Parathyroid adenoma (tissue), 2 donors: ENCODE data around the gene CD300A.
A peak's percentile ranks its signal among the peaks of the same experiment; 100 is the strongest.

ENCODE experiments used
- H2AFZ ChIP-seq: fragments of 300-600 bp; sonication (generic); one replicate; pipeline ENCODE4 v1.7.0; 2017; ENCODE audit warnings: antibody characterized with exemption, mild to moderate bottlenecking
- H3K27ac ChIP-seq: fragments of 300-600 bp; sonication (generic); one replicate; pipeline ENCODE4 v1.7.0; 2017
- H3K27me3 ChIP-seq: fragments of 300-600 bp; sonication (generic); one replicate; pipeline ENCODE4 v1.7.0; 2017; ENCODE audit warnings: low read length; ENCODE audit not compliant: control insufficient read depth, insufficient read depth
- H3K36me3 ChIP-seq: fragments of 300-600 bp; sonication (generic); one replicate; pipeline ENCODE4 v1.7.0; 2017; ENCODE audit warnings: low read length; ENCODE audit not compliant: control insufficient read depth, insufficient read depth
- H3K4me1 ChIP-seq: fragments of 300-600 bp; sonication (generic); one replicate; pipeline ENCODE4 v1.7.0; 2017; ENCODE audit warnings: control low read depth
- H3K4me2 ChIP-seq: fragments of 300-600 bp; sonication (generic); one replicate; pipeline ENCODE4 v1.7.0; 2017; ENCODE audit warnings: low read length
- H3K4me3 ChIP-seq: fragments of 300-600 bp; sonication (generic); one replicate; pipeline ENCODE4 v1.7.0; 2017; ENCODE audit warnings: low read depth, low read length
- H3K79me2 ChIP-seq: fragments of 300-600 bp; sonication (generic); one replicate; pipeline ENCODE4 v1.7.0; 2017; ENCODE audit warnings: control low read depth
- H3K9ac ChIP-seq: fragments of 300-600 bp; sonication (generic); one replicate; pipeline ENCODE4 v1.7.0; 2017; ENCODE audit warnings: mild to moderate bottlenecking
- H3K9me3 ChIP-seq: fragments of 300-600 bp; sonication (generic); one replicate; pipeline ENCODE4 v1.7.0; 2017; ENCODE audit warnings: low read length; ENCODE audit not compliant: control insufficient read depth
- TF ChIP-seq, protein P1 (sequence below): fragments of 300-600 bp; sonication (generic); IDR thresholded peaks from one replicate; pipeline ENCODE4 v1.7.0; 2017; ENCODE audit warnings: antibody characterized with exemption, mild to moderate bottlenecking
- donor health status: primary hyperparathyroidism.

Gene CD300A

DNA sequence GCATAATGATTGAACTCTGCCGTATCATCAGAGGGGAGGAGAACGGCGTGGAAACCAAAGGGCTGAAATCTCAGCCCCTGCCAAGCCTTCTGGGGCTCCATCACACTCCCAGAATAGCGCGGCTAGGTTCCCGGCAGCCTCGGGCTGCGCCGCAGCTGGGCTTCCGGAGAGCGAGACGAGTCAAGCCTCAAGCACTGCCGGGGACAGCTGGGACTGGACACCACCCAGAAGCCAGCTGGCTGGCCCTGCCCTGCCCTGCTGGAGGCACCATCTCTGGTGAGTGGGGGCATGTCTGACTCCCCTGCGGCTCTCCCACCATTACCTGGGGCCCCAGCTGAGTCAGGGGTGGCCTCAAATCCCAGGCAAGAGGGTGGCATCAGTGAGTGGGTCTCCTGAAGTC, 41.8 kb upstream of the CD300A start:
- no peaks in the 10 kb centered on the region for H3K79me2 ChIP-seq
- no peak overlapping the region for H3K4me3 ChIP-seq
- H2AFZ ChIP-seq, result no peak overlapping the region

GRCh38 chr17:74426551-74427047, 39.8 kb upstream of the CD300A start:
- H3K27ac ChIP-seq, result peak overlapping the region; percentile 77
- H3K9me3 ChIP-seq, result no peaks in the 10 kb centered on the region
- no peaks in the 10 kb centered on the region for H3K79me2 ChIP-seq
- H3K27me3 ChIP-seq, result no peaks in the 10 kb centered on the region
- no peak overlapping the region for H3K4me3 ChIP-seq
- peaks cover 27% of the 10 kb centered on the region for H3K4me1 ChIP-seq
- no peak overlapping the region for H3K4me2 ChIP-seq
- TF ChIP-seq, protein P1, sequence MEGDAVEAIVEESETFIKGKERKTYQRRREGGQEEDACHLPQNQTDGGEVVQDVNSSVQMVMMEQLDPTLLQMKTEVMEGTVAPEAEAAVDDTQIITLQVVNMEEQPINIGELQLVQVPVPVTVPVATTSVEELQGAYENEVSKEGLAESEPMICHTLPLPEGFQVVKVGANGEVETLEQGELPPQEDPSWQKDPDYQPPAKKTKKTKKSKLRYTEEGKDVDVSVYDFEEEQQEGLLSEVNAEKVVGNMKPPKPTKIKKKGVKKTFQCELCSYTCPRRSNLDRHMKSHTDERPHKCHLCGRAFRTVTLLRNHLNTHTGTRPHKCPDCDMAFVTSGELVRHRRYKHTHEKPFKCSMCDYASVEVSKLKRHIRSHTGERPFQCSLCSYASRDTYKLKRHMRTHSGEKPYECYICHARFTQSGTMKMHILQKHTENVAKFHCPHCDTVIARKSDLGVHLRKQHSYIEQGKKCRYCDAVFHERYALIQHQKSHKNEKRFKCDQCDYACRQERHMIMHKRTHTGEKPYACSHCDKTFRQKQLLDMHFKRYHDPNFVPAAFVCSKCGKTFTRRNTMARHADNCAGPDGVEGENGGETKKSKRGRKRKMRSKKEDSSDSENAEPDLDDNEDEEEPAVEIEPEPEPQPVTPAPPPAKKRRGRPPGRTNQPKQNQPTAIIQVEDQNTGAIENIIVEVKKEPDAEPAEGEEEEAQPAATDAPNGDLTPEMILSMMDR, result no peak
- H2AFZ ChIP-seq, result peak overlapping the region; percentile 85
- H3K36me3 ChIP-seq, result no peaks in the 10 kb centered on the region
- no peak overlapping the region for H3K9ac ChIP-seq

More for the DNA sequence above, 41.8 kb upstream of the CD300A start:
- H3K27ac ChIP-seq, result no peak overlapping the region
- TF ChIP-seq, protein P1, result no peak
- no peaks in the 10 kb centered on the region for H3K9me3 ChIP-seq
- no peak overlapping the region for H3K4me2 ChIP-seq
- no peak overlapping the region for H3K9ac ChIP-seq
- H3K4me1 ChIP-seq, result peaks cover 19% of the 10 kb centered on the region
- H3K36me3 ChIP-seq, result no peaks in the 10 kb centered on the region
- no peaks in the 10 kb centered on the region for H3K27me3 ChIP-seq

DNA sequence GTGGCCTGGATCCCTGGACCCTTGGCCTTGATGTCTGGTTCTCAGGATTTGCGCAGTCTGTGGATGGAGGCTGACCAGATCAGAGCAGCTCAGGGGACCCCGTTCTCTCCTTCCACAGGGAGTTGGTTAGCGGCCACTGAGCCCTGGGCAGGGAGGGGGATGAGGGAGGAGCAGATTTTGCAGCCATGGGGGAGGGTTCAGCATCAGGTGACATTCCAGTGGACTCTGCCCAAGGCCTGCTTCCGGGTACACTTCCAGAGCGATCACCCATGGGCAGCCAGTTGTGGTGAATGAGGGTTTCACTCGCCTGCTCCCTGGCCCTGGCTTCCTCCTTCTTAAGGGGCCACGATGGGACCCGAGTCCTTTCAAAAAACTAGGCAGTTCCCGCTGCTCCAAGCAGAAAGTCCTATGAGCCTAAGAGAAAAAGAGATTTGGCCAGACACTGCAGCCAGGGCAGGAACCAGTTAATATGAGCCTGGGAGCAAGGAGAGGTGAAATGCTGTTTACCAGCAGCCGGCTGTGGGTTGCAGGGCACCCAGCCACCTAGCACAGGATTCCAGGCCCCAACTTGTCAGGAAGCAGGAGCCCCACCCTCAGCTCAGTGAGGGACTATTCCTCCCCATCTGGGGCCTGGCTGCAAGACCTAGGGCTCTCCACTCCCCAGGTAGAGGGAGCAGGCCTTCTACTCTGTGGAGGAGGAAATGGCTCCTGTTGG, 39.2 kb upstream of the CD300A start:
- no peak overlapping the region for H3K9ac ChIP-seq
- H3K27ac ChIP-seq, result peak overlapping the region; percentile 77
- H3K36me3 ChIP-seq, result no peaks in the 10 kb centered on the region

DNA sequence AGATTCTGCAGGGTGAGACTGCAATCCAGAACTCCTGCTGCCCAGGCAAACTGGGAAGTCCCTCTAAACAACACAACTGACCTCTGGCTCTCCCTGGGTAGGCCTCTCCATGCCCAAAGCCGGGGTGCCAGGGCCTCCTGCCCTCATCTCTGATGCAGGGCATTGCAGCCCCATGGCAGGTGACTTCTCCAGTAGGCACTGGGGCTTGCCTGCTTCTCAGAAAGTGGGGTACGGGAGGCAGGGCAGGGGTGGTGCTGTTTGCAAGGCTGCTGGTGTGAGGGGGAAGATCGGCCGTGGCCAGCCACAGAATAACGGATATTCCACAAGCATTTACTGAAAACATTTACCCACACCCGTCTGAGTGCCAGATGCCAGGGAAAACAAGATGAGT, 38.7 kb upstream of the CD300A start:
- H2AFZ ChIP-seq, result peak overlapping the region; percentile 85
- H3K79me2 ChIP-seq, result peaks cover 2% of the 10 kb centered on the region
- no peak overlapping the region for H3K9ac ChIP-seq
- no peak overlapping the region for H3K4me2 ChIP-seq
- no peak overlapping the region for H3K4me3 ChIP-seq
- peaks cover 27% of the 10 kb centered on the region for H3K4me1 ChIP-seq
- H3K27ac ChIP-seq, result peak overlapping the region; percentile 77
- TF ChIP-seq, protein P1, result no peak
- no peaks in the 10 kb centered on the region for H3K36me3 ChIP-seq
- H3K27me3 ChIP-seq, result no peaks in the 10 kb centered on the region
- no peaks in the 10 kb centered on the region for H3K9me3 ChIP-seq

More for the DNA sequence above, 39.2 kb upstream of the CD300A start:
- Histone ChIP-seq H3K4me2 (peak overlapping the region; percentile 3), H2AFZ (peak overlapping the region; percentile 85), H3K27me3 (no peaks in the 10 kb centered on the region), H3K79me2 (no peaks in the 10 kb centered on the region), H3K4me1 (peaks cover 27% of the 10 kb centered on the region), H3K4me3 (no peak overlapping the region), H3K9me3 (no peaks in the 10 kb centered on the region)
- TF ChIP-seq, protein P1, result no peak
